Smooth muscle cell (in vitro differentiated cells): ENCODE measurements around the gene CFAP46. TPM values are rescaled to one million over a fixed set of nuclear protein-coding genes. Genes with fewer than 3 reads are reported as not detected.

Source experiments
- DNase-seq: peaks from one replicate; lab custom pipeline; 2025; ENCODE audit not compliant: unreplicated experiment; lab: John Stamatoyannopoulos, UW
- H2AFZ ChIP-seq: fragments of 200-600 bp; sonication (generic); 2 replicates; pipeline ENCODE4 v1.6.0; 2016; ENCODE audit warnings: antibody characterized with exemption, low read depth, mild to moderate bottlenecking
- H3F3A ChIP-seq: fragments of 200-600 bp; sonication (generic); 2 replicates; pipeline ENCODE4 v1.6.0; 2017; ENCODE audit warnings: antibody characterized with exemption, low read depth
- H3K27ac ChIP-seq: fragments of 200-600 bp; sonication (generic); 2 replicates; pipeline ENCODE4 v1.5.1; 2016; ENCODE audit warnings: low read depth, mild to moderate bottlenecking
- H3K27me3 ChIP-seq: fragments of 200-600 bp; sonication (generic); 2 replicates; pipeline ENCODE4 v1.6.1; 2016; ENCODE audit warnings: low read depth, mild to moderate bottlenecking
- H3K36me3 ChIP-seq: fragments of 200-600 bp; sonication (generic); 2 replicates; pipeline ENCODE4 v1.5.1; 2016; ENCODE audit warnings: low read depth
- H3K4me1 ChIP-seq: fragments of 200-600 bp; sonication (generic); 2 replicates; pipeline ENCODE4 v1.5.1; 2016; ENCODE audit warnings: low read depth
- H3K4me2 ChIP-seq: fragments of 200-600 bp; sonication (generic); 2 replicates; pipeline ENCODE4 v1.6.0; 2016; ENCODE audit warnings: mild to moderate bottlenecking
- H3K4me3 ChIP-seq: fragments of 200-600 bp; sonication (generic); 2 replicates; pipeline ENCODE4 v1.5.1; 2016; ENCODE audit warnings: mild to moderate bottlenecking
- H3K79me2 ChIP-seq: fragments of 200-600 bp; sonication (generic); 2 replicates; pipeline ENCODE4 v1.6.0; 2016; ENCODE audit warnings: low read depth, mild to moderate bottlenecking
- H3K9ac ChIP-seq: fragments of 200-600 bp; sonication (generic); 2 replicates; pipeline ENCODE4 v1.6.0; 2016; ENCODE audit warnings: low read depth
- H3K9me3 ChIP-seq: fragments of 200-600 bp; sonication (generic); replicated peaks from 2 replicates; pipeline ENCODE4 v1.5.1; 2016; ENCODE audit warnings: low read depth
- H4K20me1 ChIP-seq: fragments of 200-600 bp; sonication (generic); 2 replicates; pipeline ENCODE4 v1.6.0; 2016; ENCODE audit warnings: low read depth
- WGBS: methylation state at CpG from one replicate; pipeline ENCODE4 v1.1.7; 2016; ENCODE audit warnings: low lambda C conversion rate; 5-methylcytosine and 5-hydroxymethylcytosine counted together
- polyA plus RNA-seq: library from polyadenylated mRNA; unstranded; fragments of >200 nt; fragmentation: Nextera tagmentation; extraction: Ambion mirVana; gene quantifications from 2 replicates; pipeline ENCODE4 v1.2.1, GENCODE V29; 2016
- total RNA-seq: library from RNA; depleted of rRNA; stranded (reverse); fragments of >200 nt; gene quantifications from 2 replicates; pipeline ENCODE4 v1.2.3, GENCODE V29; 2014
- TF ChIP-seq, protein P1 (sequence below): fragments of 200-600 bp; sonication (generic); IDR thresholded peaks from 2 replicates; pipeline ENCODE4 v1.5.1; 2017; ENCODE audit warnings: borderline replicate concordance, mild to moderate bottlenecking, antibody characterized with exemption; ENCODE audit not compliant: insufficient read depth, poor library complexity, severe bottlenecking

CFAP46 gene
- total and polyA plus RNA-seq, 2 experiments from 2014 or later, result 1.1 to 2.0 TPM

DNA sequence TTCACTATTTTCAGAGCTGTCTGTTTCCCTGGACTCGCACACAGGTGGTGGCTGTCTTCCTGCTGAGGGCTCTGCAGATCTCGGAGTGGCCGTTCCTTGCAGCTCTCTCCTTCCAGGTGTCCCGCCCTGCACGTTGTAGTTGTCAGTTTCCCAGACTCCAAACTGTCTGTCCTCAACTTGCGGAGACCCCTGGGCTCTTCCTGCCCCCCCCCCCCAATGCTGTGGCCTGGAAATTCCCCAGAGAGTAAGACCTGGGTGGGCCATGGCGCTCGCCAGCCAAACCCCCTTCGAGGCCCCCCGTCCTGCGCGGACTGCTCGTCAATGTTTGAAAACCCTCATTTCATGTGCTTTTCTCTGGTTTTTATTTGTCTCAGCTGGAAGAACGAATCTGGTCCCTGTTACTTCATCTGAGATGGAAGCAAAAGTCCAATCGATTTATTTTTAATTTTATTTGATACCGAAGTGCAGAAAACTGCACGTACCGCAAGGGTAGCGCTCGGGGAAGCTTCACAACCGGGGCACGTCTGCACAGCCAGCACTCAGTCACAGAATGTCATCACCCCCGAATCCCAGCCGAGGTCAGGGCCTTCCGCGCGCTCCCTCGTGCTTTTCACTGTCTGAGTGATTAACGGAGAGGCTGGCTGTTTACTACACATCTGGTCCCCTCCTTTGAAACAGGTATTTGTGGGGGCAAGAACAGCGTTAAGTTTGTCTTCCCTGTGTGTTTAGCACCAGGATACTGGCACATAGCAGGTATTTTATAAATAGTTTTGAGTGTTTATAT is 110.0 kb downstream of the CFAP46 start:
- no peak for DNase-seq
- no peaks in the 10 kb centered on the region for H3F3A ChIP-seq
- H3K27me3 ChIP-seq, result peaks cover 25% of the 10 kb centered on the region
- no peaks in the 10 kb centered on the region for H3K4me1 ChIP-seq
- no peak overlapping the region for H3K4me2 ChIP-seq
- H2AFZ ChIP-seq, result no peak overlapping the region
- H3K4me3 ChIP-seq, result no peak overlapping the region
- H3K9me3 ChIP-seq, result no peaks in the 10 kb centered on the region
- H3K79me2 ChIP-seq, result no peaks in the 10 kb centered on the region
- WGBS, result 90% methylated on average over 30 of the region's 30 CpGs
- TF ChIP-seq, protein P1, sequence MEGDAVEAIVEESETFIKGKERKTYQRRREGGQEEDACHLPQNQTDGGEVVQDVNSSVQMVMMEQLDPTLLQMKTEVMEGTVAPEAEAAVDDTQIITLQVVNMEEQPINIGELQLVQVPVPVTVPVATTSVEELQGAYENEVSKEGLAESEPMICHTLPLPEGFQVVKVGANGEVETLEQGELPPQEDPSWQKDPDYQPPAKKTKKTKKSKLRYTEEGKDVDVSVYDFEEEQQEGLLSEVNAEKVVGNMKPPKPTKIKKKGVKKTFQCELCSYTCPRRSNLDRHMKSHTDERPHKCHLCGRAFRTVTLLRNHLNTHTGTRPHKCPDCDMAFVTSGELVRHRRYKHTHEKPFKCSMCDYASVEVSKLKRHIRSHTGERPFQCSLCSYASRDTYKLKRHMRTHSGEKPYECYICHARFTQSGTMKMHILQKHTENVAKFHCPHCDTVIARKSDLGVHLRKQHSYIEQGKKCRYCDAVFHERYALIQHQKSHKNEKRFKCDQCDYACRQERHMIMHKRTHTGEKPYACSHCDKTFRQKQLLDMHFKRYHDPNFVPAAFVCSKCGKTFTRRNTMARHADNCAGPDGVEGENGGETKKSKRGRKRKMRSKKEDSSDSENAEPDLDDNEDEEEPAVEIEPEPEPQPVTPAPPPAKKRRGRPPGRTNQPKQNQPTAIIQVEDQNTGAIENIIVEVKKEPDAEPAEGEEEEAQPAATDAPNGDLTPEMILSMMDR, result no peak
- H3K27ac ChIP-seq, result no peak overlapping the region
- no peak overlapping the region for H3K9ac ChIP-seq
- no peaks in the 10 kb centered on the region for H4K20me1 ChIP-seq
- H3K36me3 ChIP-seq, result no peaks in the 10 kb centered on the region

DNA sequence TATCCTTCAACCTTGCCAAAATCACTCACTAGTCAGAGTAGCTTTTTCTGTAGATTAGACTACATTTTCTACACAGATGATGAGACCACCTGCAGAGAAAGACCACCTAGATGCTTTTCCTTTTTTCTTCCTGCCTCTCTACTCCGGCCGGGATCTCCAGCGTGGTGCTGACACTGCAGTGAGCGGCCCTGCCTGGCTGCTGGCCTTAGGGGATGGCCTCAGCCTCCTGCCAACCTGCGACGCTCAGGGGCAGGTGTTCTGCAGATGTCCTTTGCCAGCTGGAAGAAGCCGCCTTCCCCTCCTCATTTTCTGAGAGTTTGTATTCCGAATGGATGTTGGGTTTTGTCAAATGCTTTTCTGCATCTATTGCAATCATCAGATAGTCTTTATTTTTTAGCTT is 113.0 kb downstream of the CFAP46 start:
- 76% methylated on average over 8 of the region's 8 CpGs for WGBS

GRCh38 chr10:132828681-132829080 is 113.7 kb downstream of the CFAP46 start:
- Histone ChIP-seq H3K36me3 (no peaks in the 10 kb centered on the region), H4K20me1 (no peaks in the 10 kb centered on the region), H3K27ac (no peak overlapping the region), H3K4me3 (no peak overlapping the region), H3K4me1 (no peaks in the 10 kb centered on the region), H2AFZ (no peak overlapping the region), H3K9me3 (no peaks in the 10 kb centered on the region), H3K9ac (no peak overlapping the region), H3K4me2 (no peak overlapping the region), H3K27me3 (peaks cover 25% of the 10 kb centered on the region), H3K79me2 (no peaks in the 10 kb centered on the region), H3F3A (no peaks in the 10 kb centered on the region)
- no peak for DNase-seq
- whole genome bisulfite sequencing, result 91% methylated on average over 20 of the region's 20 CpGs
- TF ChIP-seq, protein P1, result no peak

More for the DNA sequence above, 113.0 kb downstream of the CFAP46 start:
- TF ChIP-seq, protein P1, result no peak
- no peak overlapping the region for H3K4me3 ChIP-seq
- no peak overlapping the region for H3K27ac ChIP-seq
- no peak overlapping the region for H2AFZ ChIP-seq
- H3K4me1 ChIP-seq, result no peaks in the 10 kb centered on the region
- no peaks in the 10 kb centered on the region for H3K9me3 ChIP-seq
- no peak for DNase-seq
- no peak overlapping the region for H3K9ac ChIP-seq
- H3K36me3 ChIP-seq, result no peaks in the 10 kb centered on the region
- no peaks in the 10 kb centered on the region for H3K79me2 ChIP-seq
- H4K20me1 ChIP-seq, result no peaks in the 10 kb centered on the region
- H3K27me3 ChIP-seq, result peaks cover 25% of the 10 kb centered on the region
- H3K4me2 ChIP-seq, result no peak overlapping the region
- H3F3A ChIP-seq, result no peaks in the 10 kb centered on the region
